Central memory CD4-positive, alpha-beta T cell (primary cell): ENCODE data around the gene CFAP73.
"Not testable (repeated sequence)": the region's sequence is repeated elsewhere in the genome, so short reads cannot be mapped to it uniquely, and the experiment has no call there.

ENCODE experiments used
- DNase-seq: peaks from one replicate; pipeline ENCODE4 v3.0.0; 2022
- total RNA-seq, 3 experiments: gene quantifications; one replicate each; lab custom pipeline; 2026; lab: John Stamatoyannopoulos, UW

The CFAP73 gene
- total RNA-seq, result 0 to 0.39 (median 0.18) reads per million in 3 experiments

DNA sequence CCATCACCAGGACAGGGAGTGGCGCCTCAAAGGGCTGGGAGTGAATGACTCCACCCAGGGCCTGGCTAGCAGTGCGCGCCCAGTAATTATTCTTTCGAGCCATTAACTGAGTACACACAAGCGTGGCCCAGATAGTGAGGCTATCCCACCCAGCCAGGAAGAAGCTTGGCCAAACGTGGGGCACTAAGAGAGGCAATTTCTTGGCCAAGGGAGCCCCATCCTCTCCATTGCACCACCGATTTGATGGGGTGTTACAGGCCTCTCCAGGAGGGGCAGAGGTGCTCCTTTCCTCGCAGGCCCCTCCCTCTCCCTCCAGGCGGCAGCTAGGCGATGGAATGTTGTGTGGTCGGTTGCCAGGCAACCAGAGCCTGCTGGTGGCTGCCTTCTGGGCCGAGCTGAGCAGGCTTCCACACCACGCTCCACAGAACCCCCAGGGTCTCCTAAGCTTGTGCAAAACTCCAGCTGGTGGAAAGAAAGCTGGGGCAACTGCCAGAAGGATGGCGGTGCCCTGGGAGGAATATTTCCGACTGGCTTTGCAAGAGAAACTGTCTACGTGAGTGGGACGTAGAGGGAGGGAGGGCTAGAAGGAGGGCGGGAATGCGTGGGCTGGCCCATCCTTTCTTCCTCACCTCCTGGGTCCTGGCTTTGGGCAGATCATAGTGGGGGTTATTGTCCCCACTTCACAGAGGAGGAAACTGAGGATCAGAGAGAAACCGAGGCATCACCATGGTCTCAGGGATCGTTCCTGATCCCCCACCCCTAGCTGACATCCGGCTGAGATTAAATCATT, at the start of gene CFAP73:
TSS of gene CFAP73 (plus strand) at position 364 of the 790 bp plus-strand sequence. CDS start at position 498, 134 bp downstream.
- no peak for DNase-seq

DNA sequence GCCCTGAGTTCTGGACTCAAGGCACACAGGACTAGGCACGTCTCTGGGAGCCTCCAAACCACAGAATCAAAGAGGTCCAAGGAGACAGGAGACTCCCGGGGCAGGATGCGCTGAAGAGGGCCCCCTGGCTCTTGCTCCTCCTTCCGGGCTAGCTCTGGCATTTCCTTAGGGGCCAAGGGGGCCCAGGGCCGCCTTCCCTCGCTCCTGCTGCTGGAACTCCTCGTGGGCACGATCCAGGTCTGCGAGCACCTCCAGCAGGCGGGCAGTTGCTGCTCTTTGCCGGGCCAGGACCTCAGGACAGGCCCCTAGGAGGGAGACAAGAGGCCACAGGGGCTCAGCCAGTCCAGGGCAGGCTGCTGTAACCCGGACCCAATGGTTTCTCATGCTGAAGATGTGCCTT, 49.8 kb upstream of the CFAP73 start:
- DNase-seq, result no peak

DNA sequence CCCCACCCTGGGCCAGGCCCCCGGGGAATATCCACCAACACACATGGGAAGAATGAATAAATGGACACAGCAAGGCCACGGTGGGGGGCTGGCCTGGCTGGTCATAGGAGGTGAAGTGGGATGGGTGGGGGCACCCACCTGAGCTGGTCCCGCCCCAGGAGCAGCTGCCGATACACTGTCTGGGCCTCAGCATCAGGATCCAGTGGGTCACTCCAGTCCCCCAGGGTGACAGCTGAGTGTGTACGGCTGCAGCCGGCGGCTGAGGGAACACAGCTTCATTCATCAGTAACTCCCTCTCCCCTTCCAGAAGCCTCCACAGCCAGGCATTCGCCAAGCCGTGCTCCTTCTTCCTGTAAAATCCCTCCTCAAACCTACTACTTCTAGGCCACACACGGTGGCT, 47.8 kb upstream of the CFAP73 start:
- DNase-seq, result no peak

DNA sequence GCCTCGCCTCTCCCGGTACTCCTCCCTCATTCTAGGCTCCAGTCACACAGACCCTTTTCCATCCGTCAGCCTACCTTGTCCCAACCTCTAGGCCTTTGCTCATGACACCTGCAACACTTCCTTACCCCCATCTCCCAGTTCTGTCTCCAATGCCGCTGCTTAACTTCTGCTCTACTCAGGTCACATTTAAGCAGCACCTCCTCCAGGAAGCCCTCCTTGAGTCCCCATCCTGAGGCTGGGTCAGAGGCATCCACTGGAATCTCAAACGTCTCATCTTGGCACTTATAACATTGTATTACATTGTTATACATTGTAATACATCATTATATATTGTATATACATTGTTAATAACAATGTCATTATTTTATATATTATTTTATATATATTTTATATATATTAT, 46.7 kb upstream of the CFAP73 start:
- DNase-seq, result no peak

DNA sequence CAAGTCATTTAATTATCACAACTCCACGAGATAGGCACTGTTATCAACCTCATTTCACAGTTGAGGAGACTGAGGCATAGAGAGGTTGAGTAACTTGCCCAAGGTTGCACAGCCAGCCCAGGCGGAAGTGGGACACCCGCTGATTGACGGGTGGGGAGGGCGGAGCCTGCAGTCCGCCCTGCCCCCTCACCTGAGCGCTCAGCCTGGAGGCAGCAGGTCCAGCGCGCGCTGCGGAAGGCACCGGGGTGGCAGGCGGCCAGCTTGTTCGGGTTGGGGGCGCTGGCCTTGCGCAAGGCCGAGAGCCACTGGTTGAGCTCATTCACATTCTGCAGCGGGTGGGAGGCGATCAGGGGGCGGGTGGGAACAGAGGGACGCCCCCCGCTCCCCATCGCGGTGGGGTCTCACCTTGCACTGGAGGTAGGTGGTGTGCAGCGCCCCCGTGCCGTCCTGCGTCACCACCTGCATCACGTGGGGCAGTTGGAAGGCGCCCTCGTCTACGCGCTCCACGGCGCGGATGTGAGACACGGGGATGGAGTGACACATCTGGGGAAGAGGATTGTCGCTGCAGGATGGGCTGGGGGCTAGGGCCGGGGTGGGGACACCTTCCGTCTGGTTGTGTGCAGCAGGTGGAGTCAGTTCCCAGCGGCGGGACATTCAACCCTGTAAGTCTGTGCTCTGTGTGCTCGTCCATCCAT, 45.6 kb upstream of the CFAP73 start:
- DNase-seq, result peak; percentile 64

DNA sequence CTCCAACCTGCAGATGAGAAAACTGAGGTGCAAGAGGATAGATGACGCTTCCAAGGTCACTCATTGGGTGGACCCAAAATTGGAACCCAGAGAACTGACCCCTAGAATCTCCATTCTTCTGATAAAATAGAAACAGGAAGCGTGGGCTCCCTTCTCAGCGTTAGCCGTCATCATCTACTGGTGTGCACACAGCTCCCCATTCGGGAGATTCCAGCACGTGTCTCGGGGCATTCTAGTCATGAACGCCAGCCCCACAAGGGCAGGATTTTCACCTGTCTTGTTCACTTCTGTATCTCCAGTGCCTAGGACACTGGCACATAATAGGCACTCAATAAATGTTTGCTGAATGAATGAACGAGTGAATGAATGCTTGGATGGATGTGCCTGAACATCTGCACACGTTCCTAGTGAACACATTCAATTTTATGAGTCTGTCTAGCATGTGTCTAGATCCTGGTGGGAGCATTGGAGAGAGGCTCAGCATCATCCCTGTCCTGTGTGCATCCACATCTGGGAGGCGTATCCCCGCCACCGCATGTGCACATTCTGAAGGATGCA, 44.5 kb upstream of the CFAP73 start:
- DNase-seq, result no peak

DNA sequence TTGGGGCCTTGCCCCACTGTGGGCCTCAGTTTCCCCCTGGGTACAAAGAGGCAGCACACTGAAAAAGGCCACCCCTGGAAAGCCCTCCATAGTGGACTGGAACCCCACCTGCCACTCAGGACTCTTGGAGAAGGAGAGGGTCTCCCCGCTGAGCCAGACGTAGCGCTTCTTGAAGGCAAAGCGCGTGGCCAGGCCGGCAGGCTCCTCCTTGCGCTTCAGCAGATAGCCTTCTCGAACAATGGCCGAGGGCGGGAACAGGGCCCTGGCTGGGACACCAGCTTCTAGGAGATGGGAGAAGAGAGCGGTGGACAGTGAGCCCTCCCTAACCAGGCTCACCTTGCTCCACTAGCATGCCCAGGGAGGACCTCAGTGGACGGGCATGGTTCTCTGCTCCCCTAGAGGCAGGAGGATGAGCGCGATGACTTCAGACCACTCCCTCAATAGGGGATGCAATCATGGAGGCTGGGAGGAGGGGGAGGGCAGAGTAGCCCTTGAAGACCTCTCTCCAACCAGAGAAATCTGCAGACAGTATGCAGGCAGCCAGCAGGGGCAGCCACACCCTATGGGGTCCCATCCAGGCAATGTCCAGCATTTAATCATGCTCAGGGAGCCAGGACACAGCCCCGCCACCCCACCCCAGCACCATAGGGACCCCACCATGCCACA, 43.8 kb upstream of the CFAP73 start:
- no peak for DNase-seq

DNA sequence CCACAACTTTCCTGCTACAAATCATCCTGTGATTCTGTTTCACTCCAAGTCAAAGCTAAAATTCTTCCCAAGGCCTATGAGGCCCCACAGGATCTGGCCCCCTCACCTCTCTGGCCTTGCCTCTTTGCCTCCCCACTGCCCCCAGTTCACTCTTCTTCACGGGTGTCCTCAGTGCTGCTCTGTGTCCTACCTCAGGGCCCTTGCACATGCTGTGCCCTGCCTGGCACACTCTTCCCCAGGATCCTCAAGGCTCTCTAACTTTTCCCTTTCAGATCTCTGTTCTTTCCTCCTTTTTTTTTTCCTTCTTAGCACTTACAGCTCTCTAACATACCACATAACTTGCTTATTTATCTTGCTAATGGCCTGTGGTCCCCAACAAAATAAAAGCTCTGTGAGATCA, 43.2 kb upstream of the CFAP73 start:
- DNase-seq, result no peak

DNA sequence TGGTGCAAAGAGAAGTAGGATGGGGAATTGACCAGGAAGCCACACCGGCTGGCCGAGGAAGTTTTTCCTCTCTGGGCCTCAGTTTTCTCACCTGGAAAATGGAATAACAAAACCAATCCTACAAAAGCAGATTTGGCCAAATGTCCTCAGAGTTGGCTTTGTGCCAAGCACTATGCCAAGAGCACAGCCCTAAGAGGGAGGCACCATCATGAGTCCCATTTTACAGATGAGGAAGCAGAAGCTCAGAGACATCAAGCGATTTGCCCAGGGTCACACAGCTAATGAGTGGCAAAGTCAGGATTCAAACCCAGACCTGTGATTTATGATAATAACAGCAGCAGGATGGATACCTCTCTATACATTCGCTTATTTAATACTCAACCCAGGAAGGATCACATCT, 41.2 kb upstream of the CFAP73 start:
- no peak for DNase-seq

DNA sequence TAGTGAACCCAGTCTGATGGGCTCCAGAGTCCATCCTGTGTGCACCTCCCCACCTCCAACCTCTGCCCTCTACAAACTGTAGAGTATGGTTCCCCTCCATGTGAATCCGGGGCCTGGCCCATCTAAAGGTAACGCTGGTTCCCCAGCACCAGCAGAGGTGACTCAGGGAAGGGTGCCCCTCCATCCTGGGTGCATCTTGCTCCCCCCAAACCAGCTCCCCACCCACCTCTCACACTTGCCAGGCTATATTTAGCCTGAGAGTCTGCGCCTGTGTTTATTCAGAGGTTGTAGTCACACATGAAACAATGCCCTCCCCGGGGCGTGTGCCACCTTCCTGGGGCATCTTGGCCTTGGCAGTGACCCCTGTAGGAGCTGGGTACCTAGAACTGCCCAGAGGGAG, 40.2 kb upstream of the CFAP73 start:
- no peak for DNase-seq

DNA sequence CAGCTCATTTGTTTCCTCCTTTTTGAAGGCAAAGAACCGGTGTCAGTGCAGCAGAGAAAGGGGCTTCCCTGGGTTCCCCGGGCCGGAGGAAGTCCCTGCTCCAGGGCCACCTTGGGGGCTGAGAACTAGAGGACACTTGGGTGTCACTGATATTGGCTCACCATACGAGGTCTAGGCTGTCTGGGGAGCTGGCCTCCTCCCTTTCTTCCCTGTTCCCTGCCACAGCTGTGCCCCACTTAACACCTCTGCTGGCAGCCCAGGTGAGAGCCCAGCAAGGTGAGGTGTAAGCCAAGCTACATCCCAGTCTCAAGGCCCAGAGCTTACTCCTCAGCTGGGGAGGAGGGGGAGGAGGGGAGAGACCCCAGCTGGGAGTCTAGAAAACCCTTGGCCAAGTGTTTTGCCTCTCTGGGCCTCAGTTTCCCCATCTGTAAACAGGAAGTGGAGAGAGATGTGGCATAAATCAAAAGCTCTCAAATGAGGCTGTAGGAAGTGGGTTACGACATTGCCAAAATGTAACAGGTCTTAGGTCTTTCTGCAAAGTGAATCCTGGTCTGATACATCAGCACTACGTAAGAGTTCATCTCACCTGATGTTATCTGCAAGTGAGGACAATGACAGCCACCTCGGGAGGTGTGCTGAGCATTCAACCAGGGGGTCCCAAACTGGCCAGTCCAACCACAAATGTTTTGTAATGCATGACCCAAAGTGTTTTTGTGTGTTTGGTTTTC, 39.5 kb upstream of the CFAP73 start:
- DNase-seq, result no peak

DNA sequence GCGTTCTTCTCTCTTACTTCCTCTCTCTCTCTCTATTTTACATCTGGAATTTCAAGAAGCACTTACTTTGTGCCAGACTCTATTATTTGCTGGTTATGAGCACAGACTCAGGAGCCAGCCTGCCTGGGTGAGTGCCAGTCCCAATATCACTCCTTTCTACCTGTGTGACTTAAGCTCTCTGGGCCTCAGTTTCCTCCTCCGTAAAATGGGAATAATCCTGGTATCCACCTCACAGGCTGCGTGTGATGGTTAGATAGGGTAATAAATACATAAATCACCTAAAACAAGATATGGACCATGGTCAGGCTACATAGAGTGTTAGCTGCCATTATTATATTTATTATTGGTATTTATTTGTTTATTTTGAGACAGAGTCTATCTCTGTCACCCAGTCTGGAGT, 38.3 kb upstream of the CFAP73 start:
- DNase-seq, result no peak

DNA sequence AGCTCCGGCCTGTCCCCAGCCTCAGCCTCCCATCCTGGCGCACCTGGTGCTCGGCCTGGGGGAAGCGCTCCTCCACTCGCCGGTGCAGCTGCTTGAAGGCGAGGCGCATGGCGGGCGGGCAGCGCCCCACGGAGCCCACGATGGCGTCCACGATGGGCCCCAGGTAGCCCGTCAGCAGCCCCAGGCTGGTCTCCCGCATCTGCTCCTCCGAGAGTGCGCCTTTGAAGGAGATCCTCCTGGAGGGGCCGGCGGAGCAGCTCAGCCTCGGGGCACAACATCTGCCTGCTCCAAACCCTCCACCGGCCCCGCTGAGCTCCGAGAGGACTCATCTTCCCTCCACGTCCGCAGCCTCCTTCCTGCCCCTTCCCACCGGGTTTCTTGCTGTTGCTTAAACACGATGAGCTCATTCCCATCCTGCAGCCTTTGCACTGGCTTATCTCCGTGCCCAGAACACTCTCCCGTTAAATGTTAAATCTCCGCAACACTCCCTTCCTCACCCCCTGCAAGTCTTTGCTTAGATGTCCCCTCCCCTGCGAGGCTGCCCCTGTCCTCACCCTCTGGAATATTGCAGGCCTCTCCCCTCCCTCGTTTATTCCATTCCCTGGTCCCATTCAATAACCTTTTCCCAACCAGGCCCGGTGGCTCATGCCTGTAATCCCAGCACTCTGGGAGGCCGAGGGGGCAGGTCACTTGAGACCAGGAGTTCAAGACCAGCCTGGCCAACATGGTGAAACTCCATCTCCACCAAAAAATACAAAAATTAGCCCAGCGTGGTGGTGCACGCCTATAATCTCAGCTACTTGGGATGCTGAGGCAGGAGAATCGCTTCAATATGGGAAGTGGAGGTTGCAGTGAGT, 37.3 kb upstream of the CFAP73 start:
- DNase-seq, result no peak

DNA sequence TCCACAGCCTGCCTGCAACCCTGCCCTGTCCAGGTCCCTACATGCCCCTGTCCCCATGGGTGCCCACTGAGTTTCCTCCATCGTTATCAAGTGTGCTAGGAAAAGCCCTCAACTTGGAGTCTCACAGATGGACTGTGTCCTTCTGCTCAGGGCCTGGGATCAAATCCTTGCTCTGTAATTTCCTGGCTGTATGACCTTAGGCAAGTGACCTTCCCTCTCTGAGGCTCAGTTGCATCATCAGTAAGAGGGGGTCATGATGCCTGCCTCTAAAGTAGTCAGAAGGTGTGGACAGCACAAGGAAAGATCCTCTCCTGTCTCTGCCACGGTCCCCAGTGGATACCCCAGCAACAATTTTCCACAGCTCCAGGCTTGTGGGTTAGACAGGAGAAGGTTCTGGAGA, 36.1 kb upstream of the CFAP73 start:
- no peak for DNase-seq

DNA sequence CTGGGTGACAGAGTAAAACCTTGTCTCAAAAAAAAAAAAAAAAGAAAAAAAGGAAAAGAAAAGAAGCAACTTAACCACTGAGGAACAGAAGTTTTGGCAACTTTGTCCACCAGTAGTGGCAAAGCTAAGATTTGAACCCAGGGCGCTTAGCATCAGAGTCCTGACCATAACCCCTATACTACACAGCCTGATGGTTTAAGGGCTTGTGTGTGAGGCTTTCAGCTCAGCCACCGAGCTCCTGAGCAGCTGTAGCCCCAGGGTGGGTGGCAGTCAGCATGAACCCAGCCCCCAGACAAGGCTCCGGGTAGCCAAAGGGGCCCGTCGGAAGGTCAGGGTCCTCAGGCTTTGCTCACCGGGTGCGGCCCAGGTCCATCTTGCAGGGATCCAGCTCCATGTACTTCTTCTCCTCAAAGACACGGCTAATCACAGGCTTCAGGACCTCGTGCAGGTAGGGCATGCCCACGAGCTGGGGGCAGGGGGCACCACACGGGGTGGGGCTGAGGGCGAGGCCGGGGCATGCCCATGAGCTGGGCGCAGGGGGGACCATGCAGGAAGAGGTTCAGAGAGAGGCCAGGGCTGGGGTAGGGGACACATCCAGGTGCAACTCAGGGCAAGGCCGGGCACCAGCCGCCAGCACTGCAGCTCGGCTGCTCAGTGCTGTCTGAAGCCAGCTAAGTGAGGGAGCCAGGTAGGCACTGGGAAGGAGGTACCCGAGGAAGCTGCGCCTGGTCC, 34.9 kb upstream of the CFAP73 start:
- no peak for DNase-seq

DNA sequence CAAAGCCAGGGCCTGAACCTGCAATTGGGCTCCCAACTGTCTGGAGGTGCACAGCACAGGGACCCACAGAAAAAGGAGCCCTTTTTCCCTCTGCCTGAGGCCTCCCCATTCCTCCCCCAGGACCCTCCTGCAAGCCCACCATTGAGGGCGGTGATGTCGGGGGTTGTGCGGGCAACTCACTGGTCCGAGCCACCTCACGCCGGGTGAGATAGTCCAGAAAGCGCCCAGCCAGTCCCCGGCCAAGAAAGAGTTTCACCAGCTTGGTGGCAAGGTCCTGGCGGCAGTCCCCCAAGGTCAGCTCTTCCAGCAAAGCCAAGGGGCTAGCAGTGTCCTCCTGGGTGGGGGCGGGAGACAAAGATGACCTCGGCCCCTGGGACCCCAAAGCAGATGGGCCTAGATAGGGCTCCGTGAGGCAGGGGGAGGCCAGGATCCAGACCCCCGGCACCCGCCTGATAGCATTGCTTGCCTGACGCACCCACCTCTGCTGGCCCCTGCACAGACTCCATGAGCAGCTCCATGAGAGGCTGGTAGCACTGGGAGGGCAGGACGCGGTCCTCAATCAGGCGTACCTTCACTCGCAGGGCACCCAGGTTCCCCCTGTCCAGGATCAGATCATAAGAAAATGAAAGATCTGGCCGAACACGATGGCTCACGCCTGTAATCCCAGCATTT, 33.9 kb upstream of the CFAP73 start:
- no peak for DNase-seq

DNA sequence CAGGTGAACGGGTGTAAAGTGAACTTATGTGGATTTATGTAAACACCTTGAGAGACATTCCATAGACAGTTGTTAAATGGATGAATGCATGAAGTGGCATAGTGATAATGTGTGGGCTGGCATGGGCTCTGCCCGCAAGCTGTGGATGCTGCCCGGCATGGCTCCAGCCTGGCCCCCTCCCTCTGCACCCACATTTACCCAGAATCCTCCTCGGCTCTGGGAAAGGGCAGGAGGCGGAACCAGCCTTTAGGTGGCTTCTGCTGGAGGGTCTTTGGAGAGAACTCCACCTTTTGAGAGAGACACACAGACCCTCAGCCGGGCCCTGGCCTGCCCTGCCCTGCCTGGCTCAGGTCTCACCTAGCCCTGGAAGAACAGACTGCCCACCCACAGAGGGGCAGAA, 32.6 kb upstream of the CFAP73 start:
- no peak for DNase-seq

DNA sequence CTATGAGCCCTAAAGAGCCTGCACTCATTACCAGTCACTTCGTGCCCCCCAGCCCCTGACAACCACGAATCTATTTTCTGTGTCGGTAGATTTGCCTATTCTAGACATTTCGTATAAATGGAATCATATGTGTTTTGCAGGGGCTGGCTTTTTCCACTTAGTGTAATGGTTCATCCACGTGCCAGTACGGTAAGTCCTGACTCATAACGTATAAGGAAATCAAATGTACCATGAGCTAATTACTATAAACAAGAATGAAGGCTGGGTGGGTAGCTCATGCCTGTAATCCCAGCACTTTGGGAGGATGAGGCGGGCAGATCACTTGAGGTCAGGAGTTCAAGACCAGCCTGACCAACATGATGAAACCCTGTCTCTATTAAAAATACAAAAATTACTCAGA, 31.8 kb upstream of the CFAP73 start:
- DNase-seq, result not testable (repeated sequence)

DNA sequence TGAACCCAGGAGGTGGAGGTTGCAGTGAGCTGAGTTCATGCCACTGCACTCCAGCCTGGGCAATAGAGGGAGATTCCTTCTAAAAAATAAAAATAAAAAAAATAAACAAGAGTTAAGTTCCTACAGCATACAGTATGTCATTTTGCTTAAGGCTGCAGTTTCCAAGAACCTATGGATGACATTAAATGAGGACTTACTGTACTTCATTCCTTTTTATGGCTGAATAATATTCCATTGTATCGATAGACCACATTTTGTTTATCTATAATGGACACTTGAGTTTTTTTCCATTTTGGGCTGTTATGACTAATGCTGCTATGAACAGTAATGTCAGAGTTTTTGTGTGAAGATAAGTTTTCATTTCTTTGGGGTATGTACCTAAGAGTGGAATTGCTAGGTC, 31.4 kb upstream of the CFAP73 start:
- DNase-seq, result no peak

DNA sequence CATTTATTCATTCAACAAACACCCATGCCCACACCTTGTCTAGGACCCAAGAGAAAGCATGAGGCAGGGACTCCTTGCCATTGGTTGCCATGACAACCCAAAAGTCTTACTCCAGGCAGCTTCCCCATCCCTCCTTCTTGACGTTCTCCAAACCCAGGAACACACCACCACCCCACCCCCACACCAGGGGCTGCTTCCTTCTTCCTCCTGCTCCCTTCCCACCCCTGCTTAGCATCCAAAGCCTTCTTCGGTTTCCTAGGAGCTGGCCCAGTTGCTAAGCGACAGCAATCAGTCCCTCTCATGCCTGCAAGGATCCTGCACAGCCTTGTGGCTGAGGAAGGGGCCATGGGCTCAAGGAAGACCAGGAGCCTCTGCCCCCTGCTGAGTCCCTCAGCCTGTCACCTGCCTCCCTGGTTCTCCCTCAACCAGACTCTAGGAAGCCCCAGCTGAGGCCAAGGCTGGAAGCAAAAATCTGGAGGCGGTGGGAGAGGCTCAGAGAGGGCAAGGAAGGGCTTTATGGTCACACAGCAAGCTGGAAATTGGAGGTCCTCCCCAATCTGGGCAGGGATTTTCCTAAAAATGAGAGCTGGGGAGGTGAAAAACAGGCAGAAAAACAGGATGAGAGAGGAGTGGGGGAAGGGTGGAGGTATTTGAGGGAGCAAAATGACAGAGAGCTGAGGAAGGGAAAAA, 29.4 kb upstream of the CFAP73 start:
- no peak for DNase-seq
